Measurements from ENCODE around the gene KANK2.

GRCh38 chr19:11130824-11131455 is 66.4 kb downstream of the KANK2 start:
- TF ChIP-seq TCF12 (IDR thresholded peaks at IDR 0.05; ENCODE audit: low read depth, low read length) (no peak), SIN3A (IDR thresholded peaks at IDR 0.05; ENCODE audit: low read depth, low read length) (no peak), ZBTB33 (IDR thresholded peaks at IDR 0.05) (no peak), POLR2A (IDR thresholded peaks at IDR 0.05; ENCODE audit: low read depth, low read length) (peak; percentile 19; the same call in 1 of the 2 replicates), ESRRA (IDR thresholded peaks at IDR 0.05; ENCODE audit: low read length) (no peak)

All from GM12878 (cell line).